COLO668 (cell line): ENCODE data around the gene CELF4.

ENCODE experiments used
- DNase-seq: peaks from one replicate; lab custom pipeline; 2025; ENCODE audit not compliant: unreplicated experiment; lab: John Stamatoyannopoulos, UW

CELF4 gene

DNA sequence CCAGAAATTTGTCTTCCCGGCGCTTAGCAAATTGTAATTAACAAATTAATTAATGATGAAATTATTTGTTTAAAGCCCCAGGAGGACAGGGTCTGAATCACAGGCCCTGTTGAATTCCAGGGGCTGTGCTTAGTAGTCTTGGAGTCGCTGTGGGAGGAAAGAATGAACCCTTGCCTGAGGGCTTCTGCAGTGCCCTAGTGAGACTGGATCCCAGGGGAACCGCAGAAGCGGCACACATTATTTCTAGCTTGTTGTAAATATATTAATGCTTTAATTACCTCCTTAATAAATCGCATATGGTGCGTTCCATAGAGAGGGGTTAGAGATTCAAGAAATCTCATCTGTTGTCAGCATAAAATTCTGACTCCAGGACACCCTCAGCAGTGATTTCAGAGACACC lies 235.4 kb downstream of the CELF4 start:
- DNase-seq = no peak

DNA sequence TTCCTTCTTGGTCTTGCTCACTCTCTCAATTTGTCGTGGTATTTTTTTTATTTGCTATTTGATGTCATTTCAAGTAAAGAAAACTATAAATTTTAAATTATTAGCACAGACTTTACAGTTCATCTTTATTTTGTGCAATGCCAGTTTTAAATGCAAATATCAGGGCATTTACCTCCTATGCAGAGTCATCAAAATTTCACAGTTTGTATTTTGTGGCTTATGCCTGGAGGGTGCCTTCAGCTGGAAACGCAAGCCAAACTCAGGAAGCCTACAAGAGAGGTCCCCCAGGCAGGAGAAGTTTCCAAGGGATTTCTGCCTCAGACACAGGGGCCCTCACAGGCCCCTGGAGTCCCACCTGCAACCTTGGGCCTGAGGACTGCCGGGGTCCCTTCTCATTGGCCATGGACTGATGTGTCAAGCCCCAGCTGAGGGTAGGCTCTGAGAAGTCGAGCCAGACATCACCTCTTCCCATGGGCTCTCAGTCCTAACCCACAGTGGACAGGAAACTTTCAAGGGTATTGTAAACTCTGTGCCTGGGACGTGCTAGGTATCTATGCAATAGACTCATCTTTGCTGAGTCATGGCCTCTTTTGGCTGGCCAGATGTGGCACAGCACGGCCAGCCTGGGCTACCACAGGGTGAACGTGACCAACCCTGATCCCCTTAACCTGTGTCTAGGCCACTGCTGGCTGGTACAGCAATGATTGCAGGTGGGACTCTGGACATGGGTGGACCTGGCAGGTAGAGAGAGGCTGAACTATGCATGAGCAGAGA lies 236.5 kb downstream of the CELF4 start:
- no peak for DNase-seq

DNA sequence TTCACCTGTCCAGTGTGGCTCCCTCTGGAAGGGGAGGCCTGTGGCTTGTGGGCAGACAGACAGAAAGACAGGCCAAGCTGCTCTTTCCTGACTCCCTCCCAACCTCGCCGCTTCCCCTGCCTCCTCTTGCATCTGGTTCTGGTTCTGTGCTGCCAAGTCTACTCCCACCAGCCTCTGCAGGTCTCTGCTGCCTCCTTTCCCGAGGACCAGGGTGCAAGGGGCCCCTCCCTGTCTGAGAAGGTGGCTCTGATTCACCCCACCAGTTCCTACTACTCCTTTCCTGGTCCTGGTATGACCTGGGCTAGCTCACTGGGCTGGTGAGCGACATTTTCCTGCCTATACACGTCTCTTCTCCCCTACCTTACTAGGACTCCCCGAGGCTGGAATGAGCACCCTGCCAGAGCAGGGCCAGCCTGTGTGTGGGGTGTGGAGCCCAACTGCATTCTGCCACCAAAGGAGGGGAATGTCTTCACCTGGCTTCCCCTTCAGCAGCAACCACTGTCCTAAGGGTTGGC lies 238.5 kb downstream of the CELF4 start:
- DNase-seq = no peak

DNA sequence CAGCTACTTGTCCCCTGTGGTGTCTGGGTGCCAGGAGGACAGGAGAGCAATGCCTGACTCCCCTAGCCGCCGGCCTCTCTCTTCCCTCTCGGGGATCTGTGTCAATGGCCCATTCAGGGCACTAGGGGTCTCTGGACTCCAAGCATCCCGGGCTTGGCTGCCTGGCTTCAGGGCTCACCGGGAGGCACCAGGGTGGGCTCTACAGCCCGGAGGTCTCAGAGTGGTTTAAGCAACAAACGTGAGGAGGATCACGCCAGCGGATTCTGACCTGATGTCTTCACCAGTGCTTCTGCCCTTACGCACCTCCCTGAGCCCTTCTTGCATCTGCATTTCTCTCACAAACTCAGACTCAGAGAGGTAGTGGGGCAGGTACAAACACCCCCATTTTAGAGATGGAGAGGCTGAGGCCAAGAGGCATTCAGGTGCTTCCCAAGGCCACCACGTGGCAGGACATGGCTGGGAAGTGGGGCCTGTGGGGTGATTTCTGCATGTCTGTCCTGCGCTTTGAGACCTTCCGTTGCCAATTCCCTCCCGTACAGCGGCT lies 243.0 kb downstream of the CELF4 start:
- DNase-seq = peak; percentile 31

DNA sequence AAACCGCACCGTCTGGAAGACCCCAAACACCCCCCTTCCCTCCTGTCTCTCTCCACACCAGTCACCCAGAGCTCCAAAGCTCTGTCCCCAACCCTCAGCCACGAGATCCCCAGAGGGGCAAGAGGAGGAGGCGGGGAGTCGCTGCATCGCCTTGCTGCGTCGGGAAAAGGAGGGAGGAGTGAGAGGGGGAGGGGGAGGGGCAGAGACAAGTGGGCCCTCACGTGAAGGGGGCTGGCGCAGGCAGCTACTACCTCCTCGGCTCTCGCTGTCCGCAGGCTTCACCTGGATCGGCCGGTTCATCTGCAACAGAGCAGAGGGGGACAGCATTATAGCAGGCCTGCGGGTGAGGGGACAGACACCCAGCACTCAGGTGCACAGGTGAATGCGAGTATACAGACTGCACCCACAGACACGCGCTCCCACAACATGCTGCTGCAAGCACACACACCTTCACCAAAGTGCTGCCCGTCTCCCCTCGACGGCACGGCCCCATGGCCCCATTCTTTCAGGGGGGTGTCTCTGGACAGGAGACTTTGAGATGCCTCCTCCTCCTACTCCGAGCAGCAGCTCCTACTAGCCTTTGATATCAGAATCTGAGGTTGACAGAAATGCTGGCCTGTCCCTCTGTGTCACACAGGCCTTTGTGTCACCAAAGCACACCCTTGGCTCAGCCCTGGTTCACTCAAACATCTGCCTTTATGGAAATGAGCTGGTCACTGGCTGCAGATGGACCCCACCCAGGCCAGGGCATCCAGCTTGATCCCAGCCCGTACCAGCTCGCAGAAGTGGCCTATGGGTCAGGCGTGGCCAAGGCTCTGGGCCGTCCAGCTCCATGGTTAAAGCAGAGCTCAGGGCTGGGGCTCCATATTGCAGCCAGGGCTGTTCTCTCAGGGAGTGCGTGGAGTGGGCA lies 243.8 kb downstream of the CELF4 start:
- no peak for DNase-seq

DNA sequence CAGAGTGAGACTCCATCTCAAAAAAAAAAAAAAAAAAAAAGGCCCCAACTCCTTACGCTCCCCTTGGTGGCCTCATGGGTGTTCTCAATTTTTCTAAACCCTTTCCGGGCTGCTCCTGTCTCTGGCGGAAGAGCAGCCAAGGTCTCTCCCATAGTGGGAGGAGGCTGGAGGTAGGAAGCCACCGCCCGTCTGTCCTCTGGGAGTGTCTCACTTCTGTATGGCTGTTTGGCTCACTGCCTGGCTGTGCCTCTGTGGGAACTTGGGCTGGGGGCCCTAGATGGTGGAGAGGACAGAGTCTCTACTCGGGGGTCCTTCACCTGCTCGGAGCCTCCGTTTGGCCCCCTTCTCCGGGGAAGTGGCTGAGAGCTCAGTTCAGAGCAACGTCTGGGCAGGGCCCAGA lies 245.3 kb downstream of the CELF4 start:
- DNase-seq = no peak

DNA sequence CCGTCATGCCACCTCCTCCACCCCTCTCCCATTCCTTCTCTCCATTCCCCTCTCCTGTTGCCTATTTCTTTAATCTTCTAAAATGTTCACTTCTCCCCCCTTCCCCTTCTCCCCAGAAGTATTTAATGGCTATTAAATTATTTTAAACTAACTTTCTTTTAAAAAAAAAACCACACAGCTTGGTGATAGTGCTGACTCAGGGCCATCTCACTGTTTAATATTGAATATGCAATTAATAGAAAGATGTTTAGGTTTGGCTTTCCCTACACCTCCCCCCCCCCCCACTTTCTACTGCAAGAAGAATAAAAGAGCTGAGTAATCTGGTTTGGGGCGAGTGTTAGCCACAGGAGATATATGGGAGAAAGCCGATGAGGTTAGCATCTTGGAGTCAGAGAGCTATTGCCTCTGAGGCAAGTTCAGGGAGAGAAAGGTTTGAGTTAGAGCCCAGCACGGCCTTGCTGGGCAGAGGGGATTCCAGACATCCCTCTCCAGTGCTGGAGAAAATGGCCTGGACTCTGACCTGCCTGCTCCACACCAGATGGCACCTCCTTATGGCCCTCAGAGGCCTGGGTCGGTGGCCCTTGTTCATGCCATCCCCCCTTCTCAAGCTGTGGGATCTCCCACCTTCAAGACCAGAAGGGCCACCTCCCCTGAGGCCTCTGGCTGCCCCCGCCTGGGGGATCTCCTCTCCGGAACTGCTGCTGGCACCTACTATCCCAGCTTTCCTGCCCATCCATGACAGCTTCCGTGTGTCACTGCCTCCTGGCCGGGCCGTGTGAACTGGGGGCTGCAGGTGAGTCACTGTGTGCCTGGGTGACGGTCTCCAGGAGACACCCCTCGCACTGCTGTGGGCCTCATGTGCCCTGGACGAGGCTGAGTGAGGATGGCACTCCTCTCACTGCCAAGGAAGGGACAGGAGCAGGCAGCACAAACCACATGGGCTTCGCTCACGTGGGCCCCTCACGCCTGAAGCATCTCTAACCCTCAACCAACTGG lies 246.9 kb downstream of the CELF4 start:
- no peak for DNase-seq

DNA sequence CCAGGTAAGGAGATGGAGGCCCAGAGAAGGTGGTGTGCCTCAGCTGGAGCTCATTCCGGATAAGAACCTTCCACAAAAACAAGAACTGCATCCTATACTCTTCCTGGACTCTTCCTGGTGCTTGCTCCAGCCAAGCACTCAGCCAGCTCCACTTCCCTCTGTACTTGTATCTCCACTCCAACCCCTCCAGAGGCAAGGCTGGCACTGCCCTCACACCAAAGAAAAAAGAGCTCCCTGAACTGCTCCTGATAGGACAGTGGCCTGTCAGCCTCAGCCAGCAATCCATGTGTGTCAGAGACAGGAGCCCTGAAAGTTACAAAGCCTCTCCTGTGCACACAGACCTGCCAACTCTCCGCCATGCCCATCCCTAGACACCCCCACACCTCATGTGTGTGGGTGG lies 248.1 kb downstream of the CELF4 start:
- DNase-seq = no peak

DNA sequence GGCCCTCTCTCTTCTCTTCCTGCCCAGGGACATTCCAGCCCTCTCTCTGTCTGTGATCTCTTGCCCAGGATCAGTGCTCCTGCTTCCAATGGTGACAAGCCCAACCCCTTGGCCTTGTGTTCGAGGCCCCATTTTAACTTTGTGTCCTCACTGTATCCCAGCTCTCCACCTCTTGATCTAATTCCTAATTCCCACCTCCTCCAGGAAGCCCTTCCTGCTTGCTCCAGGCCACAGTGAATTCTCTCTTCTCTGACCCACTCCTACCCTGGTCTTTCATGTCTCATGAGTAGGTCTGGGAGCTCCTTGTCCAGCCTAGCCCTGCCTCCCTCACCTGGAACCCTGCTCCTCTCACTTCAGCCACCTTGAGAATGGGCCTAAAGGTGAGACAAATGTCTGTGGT lies 249.1 kb downstream of the CELF4 start:
- DNase-seq = no peak

DNA sequence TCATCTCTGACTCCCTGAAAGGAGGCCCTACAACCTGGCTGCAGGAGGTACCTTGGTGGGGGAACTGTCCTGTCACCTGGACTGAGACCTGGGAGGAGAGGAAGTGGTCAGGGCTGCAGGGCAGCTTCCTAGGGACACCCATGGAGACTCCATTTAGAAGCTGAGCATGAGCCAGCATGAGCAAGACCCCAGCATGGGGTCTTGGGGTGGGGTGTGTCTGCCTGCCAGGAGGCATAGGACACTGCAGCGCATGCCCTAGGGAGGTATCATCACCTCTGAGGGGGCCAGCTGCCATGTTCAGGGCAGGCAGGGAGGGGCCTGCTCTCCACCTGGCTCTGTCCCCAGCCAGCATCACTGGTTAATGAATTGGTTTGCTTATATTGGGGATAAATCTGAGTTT lies 249.7 kb downstream of the CELF4 start:
- DNase-seq = no peak

DNA sequence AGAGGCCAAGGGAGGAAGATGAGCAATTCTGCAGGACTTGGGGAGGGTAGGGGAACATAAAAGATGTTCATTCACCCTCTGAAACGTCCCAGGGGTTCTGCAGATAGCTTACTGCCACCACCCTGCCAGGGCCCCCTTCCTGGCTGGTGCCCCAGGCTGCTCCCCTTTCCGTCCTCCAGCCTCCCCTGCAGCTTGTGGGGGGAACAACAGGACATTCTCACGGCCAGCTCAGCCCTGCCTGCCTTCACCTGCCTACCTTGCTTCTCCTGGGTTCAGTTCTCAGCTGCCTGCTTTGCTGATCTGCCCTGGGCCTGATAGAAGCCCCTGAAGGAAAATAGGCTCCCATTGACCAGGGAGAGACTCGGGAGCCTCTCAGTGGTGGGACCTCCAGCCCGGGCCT lies 251.1 kb downstream of the CELF4 start:
- DNase-seq = no peak

DNA sequence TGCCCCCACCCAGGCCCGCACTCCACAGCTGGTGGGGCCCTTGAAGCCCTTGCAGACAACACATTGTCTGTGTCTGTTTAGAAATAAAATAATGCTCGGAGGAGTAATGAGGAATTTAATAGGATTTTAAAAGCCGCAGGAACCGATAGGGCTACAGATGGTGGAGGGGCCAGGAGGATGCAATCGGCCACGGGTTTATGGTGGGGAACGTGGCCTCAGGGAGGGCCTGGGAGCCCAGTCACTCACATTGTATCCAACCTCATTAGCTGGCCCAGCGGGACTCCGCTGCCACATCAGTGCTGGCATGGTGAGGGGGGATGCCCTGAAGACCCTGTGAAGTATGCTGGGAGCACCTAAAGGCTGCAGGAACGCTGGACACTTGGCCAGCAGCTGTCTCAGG lies 252.0 kb downstream of the CELF4 start:
- no peak for DNase-seq

DNA sequence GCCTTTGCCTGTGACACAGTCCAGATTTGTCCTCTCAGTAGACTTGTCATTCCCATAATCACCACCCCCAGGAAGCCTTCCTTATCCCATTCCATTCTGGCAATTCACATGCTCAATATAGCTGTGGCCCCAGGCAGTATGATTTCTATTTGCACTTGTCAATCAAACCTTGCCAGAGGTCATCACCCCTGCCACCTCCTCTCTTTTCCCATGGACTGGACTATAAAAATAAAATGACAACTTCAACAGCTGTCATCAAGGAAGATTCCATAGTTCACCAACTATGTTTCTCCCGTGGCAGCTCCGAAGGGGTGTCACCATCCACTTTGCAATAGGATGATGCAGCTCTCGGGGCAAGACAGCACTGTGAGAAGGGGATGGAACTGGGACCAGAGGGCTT lies 255.7 kb downstream of the CELF4 start:
- no peak for DNase-seq

DNA sequence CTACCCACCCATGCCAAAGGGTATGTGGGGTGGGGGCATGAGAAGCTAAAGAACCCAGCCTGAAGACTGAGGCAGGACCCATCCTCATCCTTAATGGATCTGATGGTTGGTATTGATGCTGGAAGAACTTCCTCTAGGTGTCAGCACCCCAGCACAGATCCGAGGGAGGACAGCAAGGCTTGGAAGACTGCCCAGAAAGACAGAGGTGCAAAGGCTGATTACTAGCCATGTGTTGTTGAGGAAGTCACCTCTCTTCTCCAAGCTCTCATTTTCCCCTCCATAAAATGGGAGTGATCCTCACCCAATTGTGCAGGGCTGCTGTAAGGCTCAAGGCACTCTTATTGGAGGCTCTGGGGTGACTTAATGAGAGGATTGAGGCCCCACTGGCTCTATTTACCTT lies 256.5 kb downstream of the CELF4 start:
- DNase-seq = no peak

DNA sequence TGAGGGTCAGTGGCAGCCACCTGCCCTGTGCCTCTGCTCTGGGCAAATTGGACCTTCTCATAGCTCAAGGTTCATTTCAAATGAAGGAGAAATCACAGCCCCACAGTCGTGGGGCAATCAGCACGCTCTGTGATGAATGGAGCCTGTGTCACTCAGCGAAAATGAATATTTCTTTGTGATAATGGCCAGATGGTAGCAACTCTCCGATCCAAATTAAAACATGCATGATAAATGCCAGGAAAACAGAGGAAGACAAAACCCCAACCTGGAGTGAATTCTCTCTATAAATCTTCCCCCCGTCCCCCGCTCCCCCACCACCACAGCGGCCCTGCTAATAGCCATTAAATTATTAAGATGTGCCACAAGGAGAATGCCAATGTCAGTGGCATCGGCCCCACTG lies 258.4 kb downstream of the CELF4 start:
- no peak for DNase-seq

DNA sequence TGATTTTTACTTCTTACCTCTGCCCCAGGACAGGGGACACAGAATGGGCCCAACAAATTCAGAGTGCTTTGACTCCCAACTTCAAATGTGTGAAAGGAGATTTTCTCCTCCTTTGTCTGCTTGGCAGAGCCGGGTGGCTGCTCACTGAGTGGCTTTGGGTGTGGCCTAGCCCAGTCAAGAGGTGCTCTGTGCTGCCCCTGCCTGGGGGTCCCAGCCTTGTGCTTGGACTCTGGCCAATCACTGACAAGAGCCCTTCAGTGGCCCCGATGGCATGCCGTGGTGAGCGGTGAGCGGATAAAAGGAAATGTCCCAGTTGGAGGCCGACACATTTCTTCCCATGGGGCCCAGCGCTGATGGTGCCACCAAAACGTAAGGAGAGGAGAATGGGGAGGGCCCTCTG lies 259.2 kb downstream of the CELF4 start:
- DNase-seq = no peak

DNA sequence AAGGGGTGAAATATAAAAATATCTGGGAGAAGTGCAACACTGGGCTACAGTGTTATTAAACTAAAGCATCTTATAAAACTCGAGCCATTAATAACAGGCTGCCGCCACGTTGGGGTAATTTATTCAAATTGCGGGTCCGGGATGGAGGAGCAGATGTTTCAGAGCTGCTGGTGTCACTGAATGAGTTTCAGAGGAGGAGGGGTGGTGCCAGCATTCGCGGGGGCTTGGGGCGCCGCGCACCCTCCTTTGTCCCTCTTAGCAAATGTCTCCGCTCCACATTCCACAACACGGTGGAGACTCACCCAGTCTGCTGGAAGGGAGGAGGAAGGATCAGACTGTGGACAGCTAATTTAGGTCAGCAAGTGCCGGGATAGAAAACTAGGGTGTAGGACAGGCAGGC lies 260.5 kb downstream of the CELF4 start:
- DNase-seq = no peak

DNA sequence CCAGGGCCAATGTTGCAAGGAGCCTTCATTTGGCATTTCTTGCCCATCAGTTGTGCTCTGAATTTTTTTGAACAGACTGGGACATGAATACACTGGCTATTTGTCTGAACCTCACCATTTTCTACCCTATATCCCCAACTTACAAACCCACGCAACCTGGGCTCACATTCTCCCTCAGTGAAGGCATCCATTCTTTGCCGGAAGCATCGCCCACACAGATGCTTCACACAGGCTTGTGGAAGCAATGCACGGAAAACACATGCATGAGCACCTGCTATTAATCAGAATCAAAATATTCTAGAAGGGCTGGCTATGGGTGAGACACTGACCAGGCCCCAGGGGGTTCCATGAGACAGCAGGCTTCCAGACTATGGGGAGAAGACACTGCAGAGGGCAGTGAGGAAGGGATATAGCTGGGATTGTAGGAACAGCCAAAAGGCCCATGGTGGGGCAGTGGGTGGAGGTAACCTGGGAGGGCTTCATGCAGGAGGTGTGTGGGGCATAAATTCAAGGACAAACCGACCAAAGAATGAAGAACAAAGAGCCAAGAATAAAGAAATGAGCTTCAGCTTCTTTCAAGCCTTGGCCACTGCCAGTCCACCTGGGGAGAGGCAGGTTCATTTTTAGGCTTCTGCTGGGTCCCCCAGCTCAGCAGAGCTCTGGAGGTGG lies 261.5 kb downstream of the CELF4 start:
- DNase-seq = no peak

DNA sequence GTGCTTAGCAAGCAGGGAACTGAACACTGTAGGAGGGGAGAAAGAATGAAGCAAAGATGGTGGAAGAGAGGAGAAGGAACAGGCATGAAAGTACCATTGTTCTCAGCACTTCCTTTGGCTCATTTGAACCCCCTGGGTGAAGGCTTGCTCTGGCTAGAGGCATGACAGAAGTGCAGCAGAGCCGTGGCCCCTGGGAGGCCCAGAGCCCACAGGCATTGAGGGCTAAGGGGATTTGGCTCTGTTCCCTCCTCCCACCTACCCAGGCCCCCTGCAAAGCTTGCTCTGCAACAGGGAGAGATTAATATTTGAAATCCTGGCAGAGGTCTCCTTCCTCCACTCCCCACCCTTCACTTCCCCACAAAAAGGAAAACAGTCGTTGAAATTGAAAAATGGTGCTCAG lies 262.6 kb downstream of the CELF4 start:
- no peak for DNase-seq

DNA sequence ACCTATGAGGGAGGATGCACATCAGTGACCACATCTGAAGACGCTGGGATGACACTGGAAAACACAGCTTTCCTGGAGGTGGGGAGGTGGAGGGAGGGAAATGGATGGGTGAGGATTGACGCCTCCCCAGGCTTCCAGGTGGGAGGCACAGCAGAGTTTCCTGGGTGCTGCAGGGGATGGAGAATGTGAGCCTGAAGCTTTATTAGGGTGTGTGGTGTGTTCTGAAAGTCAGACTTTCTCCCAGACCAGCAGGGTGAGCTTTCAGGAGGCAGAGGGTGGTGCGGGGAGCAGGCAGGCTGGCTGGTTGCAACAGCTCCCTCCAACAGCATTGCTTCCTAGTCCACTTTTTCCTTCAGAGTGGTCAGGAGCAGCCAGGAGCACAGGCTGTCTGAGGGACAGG lies 263.1 kb downstream of the CELF4 start:
- DNase-seq = no peak
